Activated naive CD8-positive, alpha-beta T cell treated with anti-CD3 and anti-CD28 coated beads for 36 hours (primary cell): ENCODE data around the gene JAKMIP3. TPM values are rescaled to one million over a fixed set of nuclear protein-coding genes. Genes with fewer than 3 reads are reported as not detected.

Experiments used
- total RNA-seq, 2 experiments: library from RNA; stranded (reverse); gene quantifications; one replicate each; pipeline ENCODE4 v1.2.3, GENCODE V29; 2021

Gene JAKMIP3
- total RNA-seq, 2 experiments from 2014 or later, result 0.21 to 0.28 TPM

Other genes starting within 250 kb of the JAKMIP3 start
- gene PPP2R2D, start 164.9 kb upstream of the JAKMIP3 start, total RNA-seq, result 10 to 100 TPM; 24.4 to 25.7 TPM
- gene BNIP3, start 84.0 kb upstream of the JAKMIP3 start, total RNA-seq, result 100 to 1,000 TPM; 115 to 121 TPM
- 10 to 100 TPM; 19.9 to 22.2 TPM for gene DPYSL4, start 121.0 kb downstream of the JAKMIP3 start, total RNA-seq
- gene STK32C, start 242.0 kb downstream of the JAKMIP3 start, total RNA-seq, result 10 to 100 TPM; 15.3 to 16.2 TPM